Peyer's patch (tissue), 4 donors: ENCODE measurements around the gene DDX21.

Source experiments
- POLR2A ChIP-seq, 2 donors: fragments of 450-650 bp; IDR thresholded peaks; one replicate each; pipeline ENCODE4 v1.5.1; 2017; ENCODE audit warnings: antibody characterized with exemption in 2 of 2, mild to moderate bottlenecking in 2 of 2, moderate library complexity in 2 of 2
- TF ChIP-seq, protein P1 (sequence below), 6 experiments: fragments of 450-650 bp in 4 of 6; fragments of 200-600 bp in 2 of 6; sonication (generic) in 1 of 6; IDR thresholded peaks; one replicate each; pipeline ENCODE4 v1.5.1; 2017 to 2019; ENCODE audit warnings: antibody characterized with exemption in 6 of 6, mild to moderate bottlenecking in 3 of 6, moderate library complexity in 1 of 6

DNA sequence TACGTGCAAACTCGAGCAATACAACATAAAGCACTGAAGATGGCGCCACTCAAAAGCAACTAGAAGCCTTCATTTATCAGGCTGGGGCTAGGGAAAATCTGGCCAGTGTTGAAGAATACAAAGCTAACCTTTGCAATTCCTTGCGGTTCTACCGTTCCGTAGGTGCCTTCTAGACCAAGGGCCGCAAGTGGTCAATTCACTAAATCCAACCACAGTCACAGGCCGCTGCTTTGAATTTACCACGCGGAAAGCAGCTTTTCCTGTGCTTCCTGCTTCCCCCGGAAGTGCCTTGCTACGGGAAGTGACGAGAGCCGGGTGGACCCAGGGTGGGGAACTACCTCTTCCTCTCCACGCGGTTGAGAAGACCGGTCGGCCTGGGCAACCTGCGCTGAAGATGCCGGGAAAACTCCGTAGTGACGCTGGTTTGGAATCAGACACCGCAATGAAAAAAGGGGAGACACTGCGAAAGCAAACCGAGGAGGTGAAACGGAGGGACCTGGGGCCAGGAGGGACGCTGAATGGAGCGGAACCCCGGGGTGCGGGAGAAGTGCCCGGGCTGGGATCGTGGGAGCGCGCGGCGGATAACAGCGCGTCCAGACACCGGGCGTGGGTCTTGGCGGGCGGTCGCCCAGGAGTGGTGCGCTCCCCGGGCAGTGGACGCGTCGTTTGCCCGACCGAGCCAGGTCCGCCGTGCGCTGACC, at the start of gene DDX21:
- TF ChIP-seq, protein P1, sequence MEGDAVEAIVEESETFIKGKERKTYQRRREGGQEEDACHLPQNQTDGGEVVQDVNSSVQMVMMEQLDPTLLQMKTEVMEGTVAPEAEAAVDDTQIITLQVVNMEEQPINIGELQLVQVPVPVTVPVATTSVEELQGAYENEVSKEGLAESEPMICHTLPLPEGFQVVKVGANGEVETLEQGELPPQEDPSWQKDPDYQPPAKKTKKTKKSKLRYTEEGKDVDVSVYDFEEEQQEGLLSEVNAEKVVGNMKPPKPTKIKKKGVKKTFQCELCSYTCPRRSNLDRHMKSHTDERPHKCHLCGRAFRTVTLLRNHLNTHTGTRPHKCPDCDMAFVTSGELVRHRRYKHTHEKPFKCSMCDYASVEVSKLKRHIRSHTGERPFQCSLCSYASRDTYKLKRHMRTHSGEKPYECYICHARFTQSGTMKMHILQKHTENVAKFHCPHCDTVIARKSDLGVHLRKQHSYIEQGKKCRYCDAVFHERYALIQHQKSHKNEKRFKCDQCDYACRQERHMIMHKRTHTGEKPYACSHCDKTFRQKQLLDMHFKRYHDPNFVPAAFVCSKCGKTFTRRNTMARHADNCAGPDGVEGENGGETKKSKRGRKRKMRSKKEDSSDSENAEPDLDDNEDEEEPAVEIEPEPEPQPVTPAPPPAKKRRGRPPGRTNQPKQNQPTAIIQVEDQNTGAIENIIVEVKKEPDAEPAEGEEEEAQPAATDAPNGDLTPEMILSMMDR (IDR thresholded peaks at IDR 0.05) = peak; percentile 35 to 80 (median 70)
- TF ChIP-seq POLR2A (IDR thresholded peaks at IDR 0.05) = peak; percentile 30 to 67
